Body of pancreas (tissue), 4 donors: Measurements from ENCODE around the gene TTC38. TPM values are rescaled to one million over a fixed set of nuclear protein-coding genes. Genes with fewer than 3 reads are reported as not detected.

ENCODE experiments used
- ATAC-seq: fragments of 150-250 bp; one replicate; pipeline ENCODE4 v1.9.1; 2016
- DNase-seq, 4 donors: peaks; one replicate each; pipeline ENCODE4 v3.0.0-alpha.2; 2019
- H3K27ac ChIP-seq, 4 donors: fragments of 200-600 bp; sonication (generic); 1 replicate in 3 of 4; 2 replicates in 1 of 4; pipeline versions ENCODE4 v1.5.1 to v1.6.1; 2016 to 2019; ENCODE audit warnings: mild to moderate bottlenecking in 1 of 4, mixed read lengths in 1 of 4, moderate library complexity in 1 of 4
- H3K27me3 ChIP-seq, 2 donors: fragments of 200-600 bp; sonication (generic); one replicate each; pipeline ENCODE4 v1.6.0; 2016; ENCODE audit warnings: mild to moderate bottlenecking in 1 of 2
- H3K36me3 ChIP-seq, 2 donors: fragments of 200-600 bp; sonication (generic); replicated peaks in 1 of 2; 2 replicates each; pipeline ENCODE4 v1.5.1; 2016; ENCODE audit warnings: low read depth in 2 of 2; ENCODE audit not compliant: insufficient read depth in 1 of 2
- H3K4me1 ChIP-seq: fragments of 200-600 bp; sonication (generic); one replicate; pipeline ENCODE4 v1.6.0; 2016
- H3K4me3 ChIP-seq, 2 donors: fragments of 200-600 bp; sonication (generic); 1 replicate in 1 of 2; 2 replicates in 1 of 2; pipeline ENCODE4 v1.5.1; 2016 to 2019
- H3K9me3 ChIP-seq, 3 donors: fragments of 200-600 bp; sonication (generic); 1 replicate in 2 of 3; 2 replicates in 1 of 3; pipeline ENCODE4 v1.5.1; 2016
- POLR2A ChIP-seq, 3 donors: fragments of 450-650 bp; IDR thresholded peaks; one replicate each; pipeline ENCODE4 v1.6.1; 2016; ENCODE audit warnings: antibody characterized with exemption in 3 of 3, mild to moderate bottlenecking in 2 of 3
- WGBS, 2 donors: methylation state at CpG; one replicate each; pipeline ENCODE4 v1.1.5; 2017; 5-methylcytosine and 5-hydroxymethylcytosine counted together
- intact Hi-C: fragments of 100-400 bp; cut with DNase I; formaldehyde crosslinking; loops from one replicate; pipeline ENCODE4 v1.15.1; 2023
- total RNA-seq, 2 donors: library from RNA; depleted of rRNA; stranded (reverse); fragments of >200 nt; gene quantifications; one replicate each; pipeline ENCODE4 v1.1.0, GENCODE V29; 2016
- TF ChIP-seq, protein P1 (sequence below), 7 experiments: fragments of 450-650 bp in 4 of 7; fragments of 200-600 bp in 3 of 7; sonication (generic) in 3 of 7; IDR thresholded peaks; one replicate each; pipeline ENCODE4 v1.5.1; 2016 to 2019; ENCODE audit warnings: antibody characterized with exemption in 7 of 7

Gene TTC38
- total RNA-seq, 2 donors from 2014 or later = 38.4 to 113 TPM

DNA sequence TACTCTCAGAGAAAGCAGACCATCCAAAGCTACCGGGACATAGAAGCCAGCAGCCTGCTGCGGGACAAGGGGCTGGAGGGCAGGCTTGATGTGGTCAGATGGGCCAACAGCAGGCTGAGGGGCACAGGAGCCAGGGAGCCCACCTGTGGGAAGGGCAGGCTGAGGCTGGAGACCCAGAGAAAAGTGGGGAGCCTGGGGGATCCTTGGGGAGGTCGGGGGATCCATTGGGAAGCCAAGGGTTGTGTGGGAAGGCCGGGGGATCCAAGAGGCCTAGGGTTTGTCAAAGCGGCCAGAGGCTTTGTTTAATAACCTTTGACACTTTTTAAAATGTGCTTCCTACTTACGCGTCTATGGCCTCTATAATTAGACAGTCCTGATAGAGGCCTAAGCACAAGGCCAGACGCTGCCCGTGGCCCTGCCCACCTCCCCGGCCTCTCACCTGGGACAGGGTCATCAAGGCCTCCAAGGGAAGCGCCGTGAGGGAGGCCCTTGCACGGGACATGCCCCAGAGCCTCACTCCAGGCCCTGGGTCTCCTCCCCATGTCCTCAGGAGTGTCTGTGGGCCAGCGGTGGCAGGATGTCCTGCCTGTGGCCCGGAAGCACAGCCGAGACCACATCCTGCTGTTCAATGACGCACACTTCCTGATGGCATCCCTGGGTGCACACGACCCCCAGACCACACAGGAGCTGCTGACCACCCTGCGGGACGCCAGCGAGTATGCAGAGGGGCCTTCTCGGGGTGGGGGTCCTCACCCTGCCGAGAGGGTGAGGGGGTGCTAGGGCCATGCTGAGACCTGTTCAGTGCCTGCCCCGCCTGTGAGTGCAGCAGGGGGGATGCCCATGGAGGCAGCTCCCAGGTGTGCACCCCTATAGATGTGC, 20.3 kb downstream of the TTC38 start:
- H3K36me3 ChIP-seq = peaks cover 0 to 14% of the 10 kb centered on the region in 2 donors
- peak overlapping the region in 3 of 4 donors; percentile 71 to 80 (median 77) for H3K27ac ChIP-seq
- H3K4me1 ChIP-seq = peaks cover 17% of the 10 kb centered on the region
- intact Hi-C loops = no loop called here
- 78 to 83% methylated on average over 10 to 24 of the region's 24 CpGs for WGBS, 2 donors
- DNase-seq (peak in 2 of 4 donors; percentile 28 to 50), ATAC-seq (no peak)
- TF ChIP-seq, protein P1, sequence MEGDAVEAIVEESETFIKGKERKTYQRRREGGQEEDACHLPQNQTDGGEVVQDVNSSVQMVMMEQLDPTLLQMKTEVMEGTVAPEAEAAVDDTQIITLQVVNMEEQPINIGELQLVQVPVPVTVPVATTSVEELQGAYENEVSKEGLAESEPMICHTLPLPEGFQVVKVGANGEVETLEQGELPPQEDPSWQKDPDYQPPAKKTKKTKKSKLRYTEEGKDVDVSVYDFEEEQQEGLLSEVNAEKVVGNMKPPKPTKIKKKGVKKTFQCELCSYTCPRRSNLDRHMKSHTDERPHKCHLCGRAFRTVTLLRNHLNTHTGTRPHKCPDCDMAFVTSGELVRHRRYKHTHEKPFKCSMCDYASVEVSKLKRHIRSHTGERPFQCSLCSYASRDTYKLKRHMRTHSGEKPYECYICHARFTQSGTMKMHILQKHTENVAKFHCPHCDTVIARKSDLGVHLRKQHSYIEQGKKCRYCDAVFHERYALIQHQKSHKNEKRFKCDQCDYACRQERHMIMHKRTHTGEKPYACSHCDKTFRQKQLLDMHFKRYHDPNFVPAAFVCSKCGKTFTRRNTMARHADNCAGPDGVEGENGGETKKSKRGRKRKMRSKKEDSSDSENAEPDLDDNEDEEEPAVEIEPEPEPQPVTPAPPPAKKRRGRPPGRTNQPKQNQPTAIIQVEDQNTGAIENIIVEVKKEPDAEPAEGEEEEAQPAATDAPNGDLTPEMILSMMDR (IDR thresholded peaks at IDR 0.05) = no peak
- TF ChIP-seq POLR2A (IDR thresholded peaks at IDR 0.05) = no peak
- H3K27me3 ChIP-seq = no peaks in the 10 kb centered on the region
- no peak overlapping the region for H3K4me3 ChIP-seq
- no peaks in the 10 kb centered on the region for H3K9me3 ChIP-seq

DNA sequence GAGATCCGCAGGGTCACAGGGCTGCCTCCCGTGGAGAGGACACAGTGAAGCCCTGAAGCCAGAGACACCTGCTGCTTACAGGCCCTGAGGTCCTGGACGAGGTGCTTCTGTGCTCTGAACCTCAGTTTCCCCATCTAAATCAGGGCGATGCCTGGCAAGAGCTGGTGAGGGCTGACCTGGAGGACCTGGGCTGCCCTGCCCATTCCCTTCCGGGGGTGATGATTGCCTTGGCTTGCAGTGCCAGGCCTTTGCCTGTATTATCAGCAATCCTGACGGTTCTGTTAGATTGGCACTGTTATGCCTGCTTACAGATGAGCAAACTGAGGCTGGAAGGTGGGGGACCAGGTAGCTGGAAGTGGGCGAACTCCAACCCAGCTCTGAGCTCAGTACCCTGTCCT, 21.0 kb downstream of the TTC38 start:
- ATAC-seq = no peak
- WGBS, 2 donors = 85% methylated on average over 7 of the region's 7 CpGs; no CpG with 5 or more reads in 1 of the 2 donors
- Histone ChIP-seq H3K27ac (peak overlapping the region in 1 of 4 donors; percentile 28), H3K36me3 (peaks cover 0 to 14% of the 10 kb centered on the region in 2 donors), H3K9me3 (no peaks in the 10 kb centered on the region), H3K4me3 (no peak overlapping the region), H3K4me1 (peaks cover 17% of the 10 kb centered on the region), H3K27me3 (no peaks in the 10 kb centered on the region)
- TF ChIP-seq POLR2A (IDR thresholded peaks at IDR 0.05) = no peak
- TF ChIP-seq, protein P1 (IDR thresholded peaks at IDR 0.05) = no peak
- DNase-seq = no peak
- intact Hi-C loops = no loop called here

- ATAC-seq = no peak
- H3K27ac ChIP-seq = no peak overlapping the region
Observed at GRCh38 chr22:46289244-46289891, 21.6 kb downstream of the TTC38 start.

DNA sequence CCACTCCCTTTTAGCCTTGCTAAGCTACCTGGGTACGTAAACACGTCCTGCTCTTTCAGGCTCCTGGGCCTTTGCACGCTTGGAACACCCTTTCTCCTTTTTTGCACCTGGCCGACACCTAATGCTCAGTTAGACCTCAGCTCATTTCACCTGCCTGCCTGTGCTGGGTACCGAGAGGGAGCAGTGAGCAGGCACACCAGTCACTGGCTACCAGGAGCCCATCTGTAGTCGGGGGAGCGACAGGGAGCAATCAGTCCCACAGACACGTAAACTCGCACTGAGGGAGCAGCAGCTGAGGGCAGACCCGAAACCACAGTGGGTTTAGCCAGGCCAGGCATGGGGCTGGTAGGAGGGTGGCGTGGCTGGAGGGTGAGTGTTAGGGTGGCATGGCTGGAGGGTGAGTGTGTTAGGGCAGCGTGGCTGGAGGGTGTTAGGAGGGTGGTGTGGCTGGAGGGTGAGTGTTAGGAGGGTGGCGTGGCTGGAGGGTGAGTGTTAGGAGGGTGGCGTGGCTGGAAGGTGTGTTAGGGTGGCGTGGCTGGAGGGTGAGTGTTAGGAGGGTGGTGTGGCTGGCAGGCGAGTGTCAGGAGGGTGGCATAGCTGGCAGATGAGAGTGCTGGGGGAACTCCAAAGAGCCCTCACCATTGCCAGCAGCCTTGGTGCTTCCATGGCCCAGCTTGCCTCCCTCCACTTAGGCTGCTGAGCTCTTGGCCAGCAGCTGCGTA, 22.5 kb downstream of the TTC38 start:
- ATAC-seq = no peak
- Histone ChIP-seq H3K4me3 (no peak overlapping the region), H3K27ac (no peak overlapping the region), H3K36me3 (peaks cover 0 to 5% of the 10 kb centered on the region in 2 donors), H3K9me3 (no peaks in the 10 kb centered on the region), H3K4me1 (peaks cover 17% of the 10 kb centered on the region), H3K27me3 (no peaks in the 10 kb centered on the region)
- TF ChIP-seq, protein P1 (IDR thresholded peaks at IDR 0.05) = no peak
- DNase-seq = no peak
- 87 to 91% methylated on average over 14 to 16 of the region's 17 CpGs for WGBS, 2 donors
- intact Hi-C loops = no loop called here

More at GRCh38 chr22:46289244-46289891, 21.6 kb downstream of the TTC38 start:
- H3K27me3 ChIP-seq = no peaks in the 10 kb centered on the region
- peaks cover 17% of the 10 kb centered on the region for H3K4me1 ChIP-seq
- no peaks in the 10 kb centered on the region for H3K9me3 ChIP-seq
- no peak for DNase-seq
- no peak overlapping the region for H3K4me3 ChIP-seq
- TF ChIP-seq, protein P1 (IDR thresholded peaks at IDR 0.05) = no peak
- no peak for TF ChIP-seq POLR2A (IDR thresholded peaks at IDR 0.05)
- WGBS, 2 donors = 90% methylated on average over 28 of the region's 33 CpGs; no CpG with 5 or more reads in 1 of the 2 donors
- peaks cover 0 to 11% of the 10 kb centered on the region in 2 donors for H3K36me3 ChIP-seq
- intact Hi-C loops = no loop called here
